SK-N-SH (cell line): Measurements from ENCODE around the gene ROR2. TPM values are rescaled to one million over a fixed set of nuclear protein-coding genes. Genes with fewer than 3 reads are reported as not detected.

Experiments used
- CTCF ChIA-PET: fragments of 300-600, 350-600 bp; formaldehyde crosslinking; extraction: SDS; loops from one replicate; lab custom pipeline; 2021; lab: Yijun Ruan, JAX
- POLR2A ChIA-PET: fragments of 350-600 bp; sonication (Branson Sonifier 250); formaldehyde crosslinking; extraction: SDS; loops from one replicate; lab custom pipeline; 2020; ENCODE audit warnings: antibody characterized with exemption, inconsistent platforms; lab: Yijun Ruan, JAX
- DNase-seq: peaks from one replicate; pipeline ENCODE4 v3.0.0; 2012
- H2AFZ ChIP-seq: fragments of 200-600 bp; sonication (generic); 2 replicates; pipeline ENCODE4 v1.8.1; 2016; ENCODE audit warnings: antibody characterized with exemption, mild to moderate bottlenecking, low read depth
- H3F3A ChIP-seq: fragments of 200-600 bp; sonication (generic); replicated peaks from 2 replicates; pipeline ENCODE3; 2016; ENCODE audit warnings: antibody characterized with exemption, mild to moderate bottlenecking; ENCODE audit not compliant: insufficient read depth
- H3K27ac ChIP-seq, 2 experiments: fragments of 200-500 bp in 1 of 2; fragments of 200-600 bp in 1 of 2; sonication (Bioruptor generic) in 1 of 2; sonication (generic), shearing (Covaris generic) in 1 of 2; 2 replicates each; pipeline versions ENCODE4 v1.5.1 to v1.6.1; 2014 to 2016; ENCODE audit warnings: low read depth in 2 of 2, inconsistent platforms in 1 of 2, low read length in 1 of 2, mild to moderate bottlenecking in 1 of 2, mixed read lengths in 1 of 2
- H3K27me3 ChIP-seq: fragments of 200-600 bp; sonication (generic), shearing (Covaris generic); 2 replicates; pipeline ENCODE4 v1.6.1; 2016; ENCODE audit warnings: mixed run types; ENCODE audit not compliant: insufficient read depth
- H3K36me3 ChIP-seq, 2 experiments: fragments of 200-500 bp in 1 of 2; fragments of 200-600 bp in 1 of 2; sonication (Bioruptor generic) in 1 of 2; sonication (generic) in 1 of 2; replicated peaks in 1 of 2; 2 replicates each; pipeline versions ENCODE3 to v1.5.1; 2014 to 2016; ENCODE audit warnings: low read length in 1 of 2, mild to moderate bottlenecking in 1 of 2; ENCODE audit not compliant: insufficient read depth in 2 of 2, control insufficient read depth in 1 of 2
- H3K4me1 ChIP-seq, 2 experiments: fragments of 200-500 bp in 1 of 2; fragments of 200-600 bp in 1 of 2; sonication (Bioruptor generic) in 1 of 2; sonication (generic), shearing (Covaris generic) in 1 of 2; 2 replicates each; pipeline versions ENCODE4 v1.5.1 to v1.6.1; 2014 to 2016; ENCODE audit warnings: low read depth in 1 of 2, low read length in 1 of 2, mixed run types in 1 of 2; ENCODE audit not compliant: insufficient read depth in 2 of 2, control insufficient read depth in 1 of 2
- H3K4me2 ChIP-seq: fragments of 200-600 bp; sonication (generic), shearing (Covaris generic); 2 replicates; pipeline ENCODE4 v1.6.1; 2017; ENCODE audit warnings: mixed run types
- H3K4me3 ChIP-seq, 2 experiments: fragments of 200-500 bp in 1 of 2; fragments of 200-600 bp in 1 of 2; sonication (Bioruptor generic) in 1 of 2; sonication (generic), shearing (Covaris generic) in 1 of 2; 2 replicates each; pipeline versions ENCODE4 v1.5.1 to v1.8.1; 2014 to 2016; ENCODE audit warnings: low read depth in 2 of 2, inconsistent platforms in 1 of 2, low read length in 1 of 2, mild to moderate bottlenecking in 1 of 2, mixed read lengths in 1 of 2, moderate library complexity in 1 of 2
- H3K79me2 ChIP-seq: fragments of 200-600 bp; sonication (generic); 2 replicates; pipeline ENCODE4 v1.8.1; 2017; ENCODE audit warnings: mild to moderate bottlenecking; ENCODE audit not compliant: insufficient read depth
- H3K9ac ChIP-seq: fragments of 200-600 bp; sonication (generic); 2 replicates; pipeline ENCODE4 v1.6.1; 2017; ENCODE audit warnings: mixed run types
- H3K9me2 ChIP-seq: fragments of 200-600 bp; sonication (generic); 2 replicates; pipeline ENCODE4 v1.6.1; 2017; ENCODE audit warnings: mixed run types
- H3K9me3 ChIP-seq: fragments of 200-600 bp; sonication (generic); 2 replicates; pipeline ENCODE4 v1.6.1; 2017; ENCODE audit warnings: mixed run types, mild to moderate bottlenecking, moderate library complexity
- H4K20me1 ChIP-seq: fragments of 200-600 bp; sonication (generic); 2 replicates; pipeline ENCODE4 v1.6.1; 2017; ENCODE audit warnings: mild to moderate bottlenecking, mixed run types; ENCODE audit not compliant: insufficient read depth
- CHD2 ChIP-seq: fragments of 150-350 bp; IDR thresholded peaks from 2 replicates; pipeline ENCODE4 v1.6.1; 2018; ENCODE audit warnings: low read length; ENCODE audit not compliant: partially characterized antibody
- CTCF ChIP-seq: fragments of 200-600 bp; sonication (generic); IDR thresholded peaks from 2 replicates; pipeline ENCODE4 v1.6.1; 2017; ENCODE audit warnings: antibody characterized with exemption, mild to moderate bottlenecking, moderate library complexity
- EP300 ChIP-seq, 2 experiments: IDR thresholded peaks; 2 replicates each; pipeline versions ENCODE4 v1.4.0 to v1.6.1; 2012; ENCODE audit warnings: borderline replicate concordance in 1 of 2, low read depth in 1 of 2, low read length in 1 of 2
- EZH2phosphoT487 ChIP-seq: fragments of 200-600 bp; sonication (generic); IDR thresholded peaks from 2 replicates; pipeline ENCODE4 v1.6.1; 2017; ENCODE audit warnings: low read depth, mixed run types, mild to moderate bottlenecking, antibody characterized with exemption, moderate library complexity, borderline replicate concordance
- FOSL2 ChIP-seq: IDR thresholded peaks from 2 replicates; pipeline ENCODE4 v1.4.0; 2012; ENCODE audit warnings: low read depth, mild to moderate bottlenecking, moderate library complexity, borderline replicate concordance
- FOXM1 ChIP-seq: IDR thresholded peaks from 2 replicates; pipeline ENCODE4 v1.4.0; 2012; ENCODE audit warnings: low read depth, mild to moderate bottlenecking
- IRF3 ChIP-seq: fragments of 150-350 bp; IDR thresholded peaks from 2 replicates; pipeline ENCODE4 v1.6.1; 2016; ENCODE audit warnings: mild to moderate bottlenecking, low read depth, low read length
- JUND ChIP-seq: IDR thresholded peaks from 2 replicates; pipeline ENCODE4 v1.4.0; 2012
- MAX ChIP-seq: IDR thresholded peaks from 2 replicates; pipeline ENCODE4 v1.4.0; 2012; ENCODE audit warnings: low read depth
- MEF2A ChIP-seq: IDR thresholded peaks from 2 replicates; pipeline ENCODE4 v1.4.0; 2012; ENCODE audit warnings: low read depth, borderline replicate concordance
- MXI1 ChIP-seq: IDR thresholded peaks from 2 replicates; pipeline ENCODE4 v1.6.1; 2012; ENCODE audit warnings: mild to moderate bottlenecking, low read depth, low read length, improper control_type of control experiment
- NFIC ChIP-seq: IDR thresholded peaks from 2 replicates; pipeline ENCODE4 v1.4.0; 2012; ENCODE audit warnings: borderline replicate concordance
- NRF1 ChIP-seq: IDR thresholded peaks from 2 replicates; pipeline ENCODE4 v1.6.1; 2012; ENCODE audit warnings: low read depth, mild to moderate bottlenecking, low read length
- PBX3 ChIP-seq: IDR thresholded peaks from 2 replicates; pipeline ENCODE4; 2012
- RFX5 ChIP-seq: IDR thresholded peaks from 2 replicates; pipeline ENCODE4 v1.6.1; 2012; ENCODE audit warnings: mild to moderate bottlenecking, improper control_type of control experiment, low read length
- RXRA ChIP-seq: IDR thresholded peaks from 2 replicates; pipeline ENCODE4 v1.4.0; 2012; ENCODE audit warnings: low read depth, mild to moderate bottlenecking, borderline replicate concordance
- SMC3 ChIP-seq: IDR thresholded peaks from 2 replicates; pipeline ENCODE4 v1.6.1; 2012; ENCODE audit warnings: low read depth, low read length, improper control_type of control experiment
- TCF12 ChIP-seq: IDR thresholded peaks from 2 replicates; pipeline ENCODE4 v1.4.0; 2012
- TEAD4 ChIP-seq: IDR thresholded peaks from 2 replicates; pipeline ENCODE4 v1.4.0; 2012; ENCODE audit warnings: mild to moderate bottlenecking, borderline replicate concordance; ENCODE audit not compliant: insufficient read depth
- USF1 ChIP-seq: IDR thresholded peaks from 2 replicates; pipeline ENCODE4 v1.4.0; 2012; ENCODE audit warnings: low read depth, borderline replicate concordance
- USF2 ChIP-seq: fragments of 150-350 bp; IDR thresholded peaks from 2 replicates; pipeline ENCODE4 v1.6.1; 2017; ENCODE audit warnings: antibody characterized with exemption, low read length, low read depth, borderline replicate concordance
- YY1 ChIP-seq: IDR thresholded peaks from 2 replicates; pipeline ENCODE4 v1.4.0; 2012; ENCODE audit warnings: low read depth, mild to moderate bottlenecking
- WGBS: methylation state at CpG from one replicate; pipeline ENCODE4 v1.1.6; 2017; ENCODE audit warnings: low lambda C conversion rate; 5-methylcytosine and 5-hydroxymethylcytosine counted together
- polyA plus RNA-seq, 3 experiments: library from polyadenylated mRNA; depleted of rRNA; stranded (reverse); fragments of >200 nt; gene quantifications; 2 replicates each; pipeline ENCODE4 v1.2.3, GENCODE V29; 2012

ROR2 gene
- polyA plus RNA-seq, 1 of the 3 experiments (the other 2 are of a cell fraction): 0.43 TPM

- TF ChIP-seq FOXM1: no peak
- TF ChIP-seq EZH2phosphoT487: no peak
- TF ChIP-seq USF1: no peak
- no peak for TF ChIP-seq MEF2A
- no peak for TF ChIP-seq RFX5
- TF ChIP-seq, all 33 proteins: peak for 0
These were observed 65.9 kb downstream of the ROR2 start (continued) for GRCh38 chr9:91884153-91884552.

GRCh38 chr9:91883503-91883902, 66.5 kb downstream of the ROR2 start:
- no peaks in the 10 kb centered on the region for H3K9me2 ChIP-seq
- H3K4me3 ChIP-seq: no peak overlapping the region
- ChIA-PET CTCF (interaction anchor here (0.6 kb wide), 1 partner anchor 76 kb away, joined by 3 read pairs; no protein-coding TSS in a partner anchor), POLR2A (no interaction called here)
- H3K4me2 ChIP-seq: no peak overlapping the region
- no peak overlapping the region for H2AFZ ChIP-seq
- no peaks in the 10 kb centered on the region for H4K20me1 ChIP-seq
- H3K4me1 ChIP-seq: peaks cover 0 to 19% of the 10 kb centered on the region in 2 experiments; a peak in 1 of 4 replicates
- 54% methylated on average over 3 of the region's 3 CpGs for WGBS
- no peaks in the 10 kb centered on the region for H3K36me3 ChIP-seq
- DNase-seq: no peak
- peak overlapping the region in 1 of 2 experiments; percentile 69; a peak in 1 of 4 replicates for H3K27ac ChIP-seq
- H3K9ac ChIP-seq: no peak overlapping the region
- no peaks in the 10 kb centered on the region for H3K9me3 ChIP-seq
- H3K79me2 ChIP-seq: no peaks in the 10 kb centered on the region
- no peaks in the 10 kb centered on the region for H3F3A ChIP-seq
- no peaks in the 10 kb centered on the region for H3K27me3 ChIP-seq
- TF ChIP-seq FOSL2 (no peak), RXRA (no peak), YY1 (no peak), CHD2 (no peak), JUND (no peak), TEAD4 (no peak), MXI1 (no peak), NFIC (no peak), FOXM1 (no peak), MEF2A (no peak), USF1 (no peak), USF2 (no peak), TCF12 (no peak), PBX3 (no peak), IRF3 (no peak), SMC3 (no peak), EP300 (IDR thresholded peaks at IDR 0.05; ENCODE audit: borderline replicate concordance in 1 of 2, low read depth in 1 of 2, low read length in 1 of 2) (no peak), NRF1 (no peak), MAX (no peak), CTCF (no peak)
